CD14-positive monocyte (primary cell): ENCODE data around the gene PPEF1. TPM values are rescaled to one million over a fixed set of nuclear protein-coding genes. Genes with fewer than 3 reads are reported as not detected.
"Not testable (repeated sequence)": the region's sequence is repeated elsewhere in the genome, so short reads cannot be mapped to it uniquely, and the experiment has no call there.

Experiments
- DNase-seq, 3 donors: peaks; one replicate each; pipeline ENCODE4 v3.0.0-alpha.2; 2011 to 2022
- H2AFZ ChIP-seq: 2 replicates; pipeline ENCODE4 v1.6.0; 2012; ENCODE audit warnings: mild to moderate bottlenecking, low read depth, low read length, inconsistent platforms; ENCODE audit not compliant: insufficient read depth, poor library complexity, severe bottlenecking
- H3K27ac ChIP-seq, 2 donors: 1 replicate in 1 of 2; 2 replicates in 1 of 2; pipeline ENCODE4 v1.5.1; 2012 to 2013; ENCODE audit warnings: low read length in 2 of 2, control low read depth in 1 of 2, inconsistent platforms in 1 of 2, low read depth in 1 of 2, mild to moderate bottlenecking in 1 of 2
- H3K27me3 ChIP-seq, 2 donors: one replicate each; pipeline versions ENCODE4 v1.6.0 to v1.6.1; 2011 to 2013; ENCODE audit warnings: low read length in 2 of 2; ENCODE audit not compliant: control insufficient read depth in 2 of 2, insufficient read depth in 2 of 2
- H3K36me3 ChIP-seq, 2 donors: replicated peaks in 1 of 2; 1 replicate in 1 of 2; 2 replicates in 1 of 2; pipeline versions ENCODE4 v1.5.1 to v1.6.1; 2012 to 2013; ENCODE audit warnings: low read length in 2 of 2, control low read depth in 1 of 2, inconsistent platforms in 1 of 2, mild to moderate bottlenecking in 1 of 2; ENCODE audit not compliant: insufficient read depth in 2 of 2, control insufficient read depth in 1 of 2
- H3K4me1 ChIP-seq, 2 donors: 1 replicate in 1 of 2; 2 replicates in 1 of 2; pipeline versions ENCODE4 v1.5.1 to v1.6.1; 2012 to 2013; ENCODE audit warnings: low read length in 2 of 2, control low read depth in 1 of 2, inconsistent platforms in 1 of 2, mild to moderate bottlenecking in 1 of 2, moderate library complexity in 1 of 2; ENCODE audit not compliant: insufficient read depth in 2 of 2, control insufficient read depth in 1 of 2
- H3K4me2 ChIP-seq: replicated peaks from 2 replicates; pipeline ENCODE3; 2012; ENCODE audit warnings: low read length, moderate library complexity, mild to moderate bottlenecking; ENCODE audit not compliant: poor library complexity, severe bottlenecking; ENCODE audit errors: extremely low read depth
- H3K4me3 ChIP-seq, 3 experiments: fragments of 200-600 bp in 1 of 3; sonication (generic) in 1 of 3; replicated peaks in 1 of 3; 1 replicate in 2 of 3; 2 replicates in 1 of 3; pipeline ENCODE4 v1.5.1; 2011 to 2013; ENCODE audit warnings: low read length in 3 of 3, mild to moderate bottlenecking in 3 of 3, control low read depth in 2 of 3, low read depth in 2 of 3, inconsistent platforms in 1 of 3, moderate library complexity in 1 of 3
- H3K79me2 ChIP-seq: 2 replicates; pipeline ENCODE4 v1.6.0; 2012; ENCODE audit warnings: mild to moderate bottlenecking, control low read depth, inconsistent platforms, low read length, moderate library complexity; ENCODE audit not compliant: insufficient read depth
- H3K9ac ChIP-seq: 2 replicates; pipeline ENCODE4 v1.6.0; 2017; ENCODE audit warnings: low read length, mild to moderate bottlenecking; ENCODE audit not compliant: insufficient read depth, poor library complexity, severe bottlenecking
- H3K9me3 ChIP-seq, 2 donors: replicated peaks in 1 of 2; 1 replicate in 1 of 2; 2 replicates in 1 of 2; pipeline versions ENCODE4 v1.5.1 to v1.6.1; 2012 to 2013; ENCODE audit warnings: low read length in 2 of 2, control low read depth in 1 of 2; ENCODE audit not compliant: control insufficient read depth in 1 of 2, insufficient read depth in 1 of 2
- H4K20me1 ChIP-seq: 2 replicates; pipeline ENCODE4 v1.6.0; 2012; ENCODE audit warnings: mild to moderate bottlenecking, low read length, control low read depth, moderate library complexity; ENCODE audit not compliant: insufficient read depth
- H3K27ac Mint-ChIP-seq, 7 donors: one replicate each; pipeline ENCODE4 v1.8.0; 2020; ENCODE audit warnings: mild to moderate bottlenecking in 7 of 7, mixed read lengths in 7 of 7, moderate library complexity in 6 of 7, inconsistent platforms in 2 of 7
- H3K27me3 Mint-ChIP-seq, 3 donors: one replicate each; pipeline ENCODE4 v1.8.0; 2021 to 2022; ENCODE audit warnings: low read depth in 3 of 3, mild to moderate bottlenecking in 3 of 3, mixed read lengths in 3 of 3, moderate library complexity in 3 of 3, inconsistent platforms in 1 of 3
- H3K36me3 Mint-ChIP-seq, 2 donors: one replicate each; pipeline ENCODE4 v1.8.0; 2020; ENCODE audit warnings: mixed read lengths in 2 of 2, inconsistent platforms in 1 of 2, mild to moderate bottlenecking in 1 of 2
- H3K4me1 Mint-ChIP-seq: one replicate; pipeline ENCODE4 v1.8.0; 2020; ENCODE audit warnings: mild to moderate bottlenecking, mixed read lengths
- H3K4me3 Mint-ChIP-seq, 2 donors: one replicate each; pipeline ENCODE4 v1.8.0; 2020; ENCODE audit warnings: mild to moderate bottlenecking in 2 of 2, mixed read lengths in 2 of 2, moderate library complexity in 1 of 2
- H3K9me3 Mint-ChIP-seq, 7 donors: one replicate each; pipeline ENCODE4 v1.8.0; 2020 to 2022; ENCODE audit warnings: mixed read lengths in 7 of 7, mild to moderate bottlenecking in 6 of 7, moderate library complexity in 6 of 7, inconsistent platforms in 2 of 7
- WGBS: methylation state at CpG from one replicate; pipeline ENCODE4 v1.1.5; 2013; ENCODE audit warnings: missing lambda C conversion rate; ENCODE audit not compliant: insufficient coverage; 5-methylcytosine and 5-hydroxymethylcytosine counted together
- intact Hi-C, 2 donors: fragments of 100-400 bp; cut with micrococcal nuclease; formaldehyde crosslinking; loops; one replicate each; pipeline versions ENCODE4 v1.15.0 to v1.15.1; 2023
- polyA plus RNA-seq, 3 donors: library from polyadenylated mRNA; depleted of rRNA in 1 of 3; unstranded in 2 of 3; stranded (reverse) in 1 of 3; fragments of 300-500 nt in 2 of 3; fragments of >200 nt in 1 of 3; fragmentation: Illumina TruSeq in 2 of 3; gene quantifications; 1 replicate in 2 of 3; 2 replicates in 1 of 3; pipeline ENCODE4 v1.2.3, GENCODE V29; 2012 to 2021
- TF ChIP-seq, protein P1 (sequence below): fragments of 200-600 bp; IDR thresholded peaks from one replicate; pipeline ENCODE4 v1.8.0; 2022; ENCODE audit warnings: antibody characterized with exemption, mild to moderate bottlenecking

Gene PPEF1
- polyA plus RNA-seq, 3 donors, result 0.26 to 0.32 TPM; not detected in 1

DNA sequence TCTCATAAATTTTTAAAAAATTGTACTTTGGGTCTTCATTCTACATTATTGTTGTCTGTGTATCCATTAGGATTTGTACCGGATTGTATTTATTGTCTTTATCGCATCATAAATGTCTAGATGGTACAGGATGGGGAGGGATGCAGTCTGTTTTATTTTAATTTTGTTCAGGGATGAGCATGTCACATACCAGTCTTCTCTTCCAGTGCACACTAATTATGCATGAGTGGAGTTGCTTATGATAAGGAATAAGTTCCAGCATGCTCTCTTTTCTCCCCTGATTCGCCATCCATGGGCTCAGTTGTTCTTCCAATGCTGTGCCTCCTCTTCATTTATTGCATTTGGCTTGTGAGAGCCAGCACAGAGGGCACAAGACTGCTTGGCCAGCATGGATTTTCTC is 54.3 kb downstream of the PPEF1 start:
- H3K4me1 ChIP-seq, result no peaks in the 10 kb centered on the region
- H3K27me3 ChIP-seq, result no peaks in the 10 kb centered on the region
- Mint-ChIP-seq H3K36me3 (no peaks in the 10 kb centered on the region), H3K27ac (no peak overlapping the region), H3K4me3 (no peak overlapping the region), H3K4me1 (no peaks in the 10 kb centered on the region), H3K9me3 (peaks cover 0 to 7% (median 0%) of the 10 kb centered on the region in 7 donors), H3K27me3 (peaks cover 0 to 4% (median 2%) of the 10 kb centered on the region in 3 donors)
- no peaks in the 10 kb centered on the region for H3K36me3 ChIP-seq
- H3K9ac ChIP-seq, result no peak overlapping the region
- no peaks in the 10 kb centered on the region for H4K20me1 ChIP-seq
- no peaks in the 10 kb centered on the region for H3K9me3 ChIP-seq
- no peak overlapping the region for H2AFZ ChIP-seq
- intact Hi-C loops, result no loop called here
- no peak overlapping the region for H3K4me3 ChIP-seq
- no peak overlapping the region for H3K27ac ChIP-seq
- whole genome bisulfite sequencing, result no CpG with 5 or more reads among the region's 3 CpGs
- no peaks in the 10 kb centered on the region for H3K79me2 ChIP-seq
- H3K4me2 ChIP-seq, result no peak overlapping the region
- DNase-seq, result no peak
- TF ChIP-seq, protein P1, sequence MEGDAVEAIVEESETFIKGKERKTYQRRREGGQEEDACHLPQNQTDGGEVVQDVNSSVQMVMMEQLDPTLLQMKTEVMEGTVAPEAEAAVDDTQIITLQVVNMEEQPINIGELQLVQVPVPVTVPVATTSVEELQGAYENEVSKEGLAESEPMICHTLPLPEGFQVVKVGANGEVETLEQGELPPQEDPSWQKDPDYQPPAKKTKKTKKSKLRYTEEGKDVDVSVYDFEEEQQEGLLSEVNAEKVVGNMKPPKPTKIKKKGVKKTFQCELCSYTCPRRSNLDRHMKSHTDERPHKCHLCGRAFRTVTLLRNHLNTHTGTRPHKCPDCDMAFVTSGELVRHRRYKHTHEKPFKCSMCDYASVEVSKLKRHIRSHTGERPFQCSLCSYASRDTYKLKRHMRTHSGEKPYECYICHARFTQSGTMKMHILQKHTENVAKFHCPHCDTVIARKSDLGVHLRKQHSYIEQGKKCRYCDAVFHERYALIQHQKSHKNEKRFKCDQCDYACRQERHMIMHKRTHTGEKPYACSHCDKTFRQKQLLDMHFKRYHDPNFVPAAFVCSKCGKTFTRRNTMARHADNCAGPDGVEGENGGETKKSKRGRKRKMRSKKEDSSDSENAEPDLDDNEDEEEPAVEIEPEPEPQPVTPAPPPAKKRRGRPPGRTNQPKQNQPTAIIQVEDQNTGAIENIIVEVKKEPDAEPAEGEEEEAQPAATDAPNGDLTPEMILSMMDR, result no peak

DNA sequence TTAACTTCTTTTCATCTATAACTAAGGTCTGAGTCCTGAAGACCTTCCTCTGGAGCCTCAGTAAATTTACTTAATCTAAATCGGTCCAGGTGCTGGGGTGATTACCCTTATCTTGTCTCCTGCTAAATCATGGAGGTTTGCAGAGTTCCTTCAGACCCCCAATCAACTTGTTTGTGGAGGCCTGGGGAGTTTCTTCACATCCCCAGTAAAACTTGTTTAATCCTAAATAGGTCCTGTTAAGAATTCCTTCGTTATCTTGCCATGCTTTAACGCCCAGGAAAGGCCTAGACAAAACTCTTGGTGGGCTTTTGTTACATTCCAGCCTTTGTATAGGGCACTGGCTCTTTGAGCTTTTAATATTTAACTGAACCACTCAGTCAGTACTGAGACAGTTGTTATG is 55.7 kb downstream of the PPEF1 start:
- H3K4me3 ChIP-seq, H3K9me3 Mint-ChIP-seq, H2AFZ ChIP-seq, H3K36me3 Mint-ChIP-seq, H3K27me3 ChIP-seq, H3K9ac ChIP-seq, H4K20me1 ChIP-seq, DNase-seq, H3K4me2 ChIP-seq, H3K36me3 ChIP-seq, H3K9me3 ChIP-seq, H3K27ac ChIP-seq, H3K27me3 Mint-ChIP-seq, H3K4me1 Mint-ChIP-seq, intact Hi-C loops, H3K4me1 ChIP-seq, H3K27ac Mint-ChIP-seq, H3K4me3 Mint-ChIP-seq, H3K79me2 ChIP-seq: not testable (repeated sequence)
- no CpG with 5 or more reads among the region's 3 CpGs for WGBS
